Retinal pigment epithelial cell (primary cell): ENCODE measurements around the gene SOCS2.

Experiments
- DNase-seq: peaks from one replicate; pipeline ENCODE4 v3.0.0-alpha.2; 2010; ENCODE audit warnings: low read depth
- H3K4me3 ChIP-seq: 2 replicates; pipeline ENCODE4 v1.5.1; 2011; ENCODE audit warnings: mild to moderate bottlenecking, low read length, control low read depth, moderate library complexity
- TF ChIP-seq, protein P1 (sequence below): conservative IDR thresholded peaks from 2 replicates; pipeline ENCODE4 v1.5.1; 2011; ENCODE audit warnings: low read depth, low read length, control low read depth, inconsistent platforms

SOCS2 gene

DNA sequence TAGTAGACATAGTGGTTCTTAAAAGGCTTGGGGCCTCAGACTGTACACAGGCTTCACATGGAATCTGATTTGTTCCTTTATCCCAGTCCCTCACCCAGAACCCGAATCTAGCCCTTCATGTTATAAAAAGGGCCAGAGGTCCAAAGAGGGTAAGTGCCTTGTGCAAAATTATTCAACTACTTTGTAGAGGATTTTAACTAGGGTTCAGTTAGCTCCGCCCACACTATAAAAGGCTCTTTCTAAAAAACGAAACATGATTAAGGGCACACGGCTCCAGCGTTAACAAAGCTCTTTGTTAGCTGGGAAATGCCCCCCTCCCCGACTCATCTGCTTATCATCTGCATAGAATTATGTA is 3.2 kb upstream of the SOCS2 start:
- H3K4me3 ChIP-seq: peak overlapping the region; percentile 61
- TF ChIP-seq, protein P1, sequence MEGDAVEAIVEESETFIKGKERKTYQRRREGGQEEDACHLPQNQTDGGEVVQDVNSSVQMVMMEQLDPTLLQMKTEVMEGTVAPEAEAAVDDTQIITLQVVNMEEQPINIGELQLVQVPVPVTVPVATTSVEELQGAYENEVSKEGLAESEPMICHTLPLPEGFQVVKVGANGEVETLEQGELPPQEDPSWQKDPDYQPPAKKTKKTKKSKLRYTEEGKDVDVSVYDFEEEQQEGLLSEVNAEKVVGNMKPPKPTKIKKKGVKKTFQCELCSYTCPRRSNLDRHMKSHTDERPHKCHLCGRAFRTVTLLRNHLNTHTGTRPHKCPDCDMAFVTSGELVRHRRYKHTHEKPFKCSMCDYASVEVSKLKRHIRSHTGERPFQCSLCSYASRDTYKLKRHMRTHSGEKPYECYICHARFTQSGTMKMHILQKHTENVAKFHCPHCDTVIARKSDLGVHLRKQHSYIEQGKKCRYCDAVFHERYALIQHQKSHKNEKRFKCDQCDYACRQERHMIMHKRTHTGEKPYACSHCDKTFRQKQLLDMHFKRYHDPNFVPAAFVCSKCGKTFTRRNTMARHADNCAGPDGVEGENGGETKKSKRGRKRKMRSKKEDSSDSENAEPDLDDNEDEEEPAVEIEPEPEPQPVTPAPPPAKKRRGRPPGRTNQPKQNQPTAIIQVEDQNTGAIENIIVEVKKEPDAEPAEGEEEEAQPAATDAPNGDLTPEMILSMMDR: no peak
- DNase-seq: no peak

DNA sequence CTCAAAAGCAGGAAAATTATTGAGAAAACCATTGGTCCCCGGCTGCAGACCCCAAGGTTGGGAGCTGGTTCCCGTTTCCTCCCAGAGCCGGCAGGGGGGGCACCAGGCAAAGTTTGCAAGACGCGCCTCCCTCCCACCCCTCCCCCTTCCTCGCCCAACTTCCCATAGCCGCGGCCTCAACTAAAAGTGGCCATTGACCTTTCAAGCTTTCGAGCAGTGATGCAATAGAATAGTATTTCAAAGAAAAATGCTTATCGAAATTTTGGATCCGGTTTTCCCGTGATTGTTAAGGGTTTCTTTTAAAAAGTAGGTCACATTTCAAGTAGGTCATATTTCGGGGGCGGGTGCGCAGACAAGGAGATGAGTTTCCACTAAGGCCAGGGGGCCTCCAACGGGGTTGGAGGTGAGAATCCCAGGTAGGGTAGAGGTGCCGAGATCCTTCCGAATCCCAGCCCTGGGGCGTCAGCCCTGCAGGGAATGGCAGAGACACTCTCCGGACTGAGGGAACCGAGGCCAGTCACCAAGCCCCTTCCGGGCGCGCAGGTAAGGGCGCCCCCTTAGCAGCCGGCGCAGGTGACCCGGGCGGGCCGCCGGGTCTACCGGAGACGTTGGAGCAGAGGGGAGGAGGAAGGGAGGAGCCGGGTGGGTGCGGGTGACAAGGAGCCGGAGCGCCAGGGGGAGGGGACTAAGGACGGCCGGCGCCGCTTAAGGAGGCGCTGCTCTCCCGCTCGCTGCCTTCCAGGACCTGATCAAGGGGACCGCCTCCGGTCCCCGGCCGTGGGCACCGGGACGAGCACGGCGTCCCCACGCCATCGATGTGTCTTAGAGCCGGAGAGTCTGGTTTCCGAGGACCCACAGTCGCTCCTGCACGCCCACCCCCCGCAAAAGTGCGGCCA is 2.6 kb upstream of the SOCS2 start:
- TF ChIP-seq, protein P1: peak; percentile 81
- peak overlapping the region; percentile 61 for H3K4me3 ChIP-seq
- DNase-seq: peak; percentile 30

DNA sequence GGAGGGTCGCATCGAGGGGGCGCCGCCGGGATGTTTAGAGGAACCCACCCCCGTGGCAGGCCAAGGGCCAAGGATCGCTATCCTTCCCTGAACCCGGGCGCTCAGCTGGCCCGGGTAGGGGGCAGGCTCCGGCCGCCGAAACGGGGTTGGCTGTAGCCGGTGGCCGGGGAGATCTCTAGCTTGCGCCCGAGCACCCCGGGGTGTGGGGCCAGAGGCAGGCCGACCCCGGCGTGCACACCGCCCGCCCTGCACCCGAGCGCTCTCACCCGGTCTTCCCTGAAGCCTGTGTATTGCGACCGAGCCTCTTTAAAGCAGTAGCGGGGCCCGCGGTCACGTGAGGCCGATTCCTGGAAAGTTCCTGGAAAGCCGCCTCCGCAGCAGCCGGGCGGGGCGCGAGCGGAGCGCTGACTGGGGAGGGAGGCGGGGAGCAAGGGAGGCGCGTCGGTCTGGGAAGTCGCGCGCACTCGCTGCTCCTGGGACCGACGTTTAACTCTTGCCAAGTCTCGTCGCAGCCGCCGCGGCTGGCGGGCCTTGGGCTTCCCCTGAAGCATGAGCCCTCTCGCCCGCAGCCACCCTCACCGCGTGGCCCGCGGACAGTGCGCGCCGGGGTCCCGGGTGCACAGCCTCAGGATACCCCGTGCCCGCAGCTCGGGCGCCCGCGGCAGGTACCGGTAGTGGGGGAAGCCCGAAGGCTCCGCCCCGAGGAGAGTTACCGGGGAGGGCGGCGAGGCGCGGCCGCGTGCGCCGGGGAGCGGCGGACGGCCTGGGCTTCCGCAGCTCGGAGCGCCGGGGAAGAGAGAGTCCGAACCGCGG is 1.7 kb upstream of the SOCS2 start:
- peak; percentile 35 for DNase-seq
- TF ChIP-seq, protein P1: no peak
- H3K4me3 ChIP-seq: peak overlapping the region; percentile 61

DNA sequence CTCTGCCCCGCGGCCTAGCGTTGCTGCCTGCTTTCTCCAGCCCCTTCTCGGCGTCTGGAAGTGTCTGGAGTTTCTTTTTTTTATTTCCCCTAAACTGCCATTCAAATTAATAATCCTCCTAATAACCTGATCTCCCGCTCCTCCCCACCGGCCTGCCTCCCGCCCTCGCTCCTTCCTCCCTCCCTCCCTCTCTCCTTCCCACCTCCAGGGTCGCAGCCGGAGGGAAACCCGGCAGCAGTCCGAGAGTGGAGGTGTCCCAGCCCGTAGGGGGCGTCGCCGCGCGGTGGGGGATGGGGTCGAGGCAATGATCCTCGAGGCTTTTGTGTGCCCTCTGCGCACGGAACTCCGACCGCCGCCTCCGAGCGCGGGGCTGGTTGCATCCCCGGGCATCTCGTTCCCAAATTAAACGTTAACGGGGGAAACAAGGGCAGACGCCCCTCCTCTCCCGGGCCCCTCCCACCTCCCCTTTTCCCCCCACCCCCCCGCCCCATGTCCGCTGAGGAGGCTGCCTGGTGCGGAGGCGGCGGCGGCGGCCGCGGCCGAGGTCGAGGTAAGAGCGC is 1.0 kb upstream of the SOCS2 start:
- TF ChIP-seq, protein P1: peak; percentile 23
- peak overlapping the region; percentile 61 for H3K4me3 ChIP-seq
- no peak for DNase-seq

DNA sequence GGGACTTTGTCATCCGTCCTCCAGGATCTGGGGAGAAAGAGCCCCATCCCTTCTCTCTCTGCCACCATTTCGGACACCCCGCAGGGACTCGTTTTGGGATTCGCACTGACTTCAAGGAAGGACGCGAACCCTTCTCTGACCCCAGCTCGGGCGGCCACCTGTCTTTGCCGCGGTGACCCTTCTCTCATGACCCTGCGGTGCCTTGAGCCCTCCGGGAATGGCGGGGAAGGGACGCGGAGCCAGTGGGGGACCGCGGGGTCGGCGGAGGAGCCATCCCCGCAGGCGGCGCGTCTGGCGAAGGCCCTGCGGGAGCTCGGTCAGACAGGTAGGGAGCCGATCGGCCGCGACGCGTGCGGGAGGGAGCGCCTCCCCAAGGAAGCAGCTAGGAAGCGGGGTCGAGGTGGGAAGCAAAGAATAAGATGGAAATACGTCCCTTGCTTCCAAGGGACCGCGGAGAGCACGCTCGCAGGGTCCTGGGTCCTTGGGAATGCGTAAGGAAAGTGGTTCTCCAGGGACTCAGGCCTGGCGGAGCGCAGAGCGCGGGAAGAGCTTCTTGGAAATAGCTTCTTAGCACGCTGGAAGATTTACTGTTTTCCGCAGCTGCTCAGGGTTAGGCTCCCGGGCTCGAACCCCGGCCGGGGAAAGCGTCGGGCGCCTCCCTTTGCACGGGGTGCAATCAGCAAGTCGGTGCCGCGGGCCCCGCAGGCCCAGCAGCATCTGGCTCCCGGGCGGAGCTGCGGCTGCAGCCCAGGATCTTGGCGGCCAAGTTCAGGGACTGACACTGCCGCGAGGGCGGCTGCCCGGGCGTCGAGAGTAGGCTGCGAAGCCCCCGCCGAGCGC is 457 bp downstream of the SOCS2 start:
- no peak for DNase-seq
- TF ChIP-seq, protein P1: no peak
- peak overlapping the region; percentile 20 for H3K4me3 ChIP-seq

DNA sequence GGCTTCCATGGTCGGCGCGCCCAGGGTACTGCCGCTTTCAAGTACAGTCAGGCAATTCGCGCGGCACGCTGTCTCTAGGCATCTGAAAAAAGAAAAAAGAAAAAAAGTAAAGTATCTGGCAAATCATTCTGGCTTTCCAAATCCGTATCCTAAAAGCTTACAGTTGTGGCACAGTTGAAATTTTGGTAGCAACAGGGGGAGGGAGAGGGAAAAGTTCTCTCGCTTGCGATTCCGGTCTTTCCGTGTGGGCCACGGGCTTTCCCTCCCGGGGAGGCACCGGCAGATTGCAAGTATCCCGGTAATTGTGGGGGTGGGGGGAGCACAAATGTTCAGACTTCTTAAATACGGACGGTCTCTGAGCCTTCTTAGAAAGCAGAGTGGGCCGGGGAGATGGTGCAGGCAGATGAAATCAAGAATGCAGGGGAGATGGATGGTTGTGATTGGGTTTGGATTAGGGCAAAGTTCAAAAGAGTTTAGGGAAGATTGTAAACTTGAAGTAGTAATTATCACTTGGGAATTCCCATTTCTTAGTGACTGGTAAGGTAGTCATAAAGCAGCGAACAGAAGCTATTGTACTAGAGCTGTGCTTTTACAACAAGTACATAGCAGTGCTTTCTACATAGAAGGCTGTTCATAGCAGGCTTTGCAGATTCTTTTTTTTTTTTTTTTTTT is 1.2 kb downstream of the SOCS2 start:
- TF ChIP-seq, protein P1: no peak
- no peak overlapping the region for H3K4me3 ChIP-seq
- DNase-seq: no peak
